Liver (tissue), 9 donors: ENCODE data around the gene SLC6A11. TPM values are rescaled to one million over a fixed set of nuclear protein-coding genes. Genes with fewer than 3 reads are reported as not detected.

Experiments used
- DNase-seq: peaks from one replicate; pipeline ENCODE4 v3.0.0-alpha.2; 2017; ENCODE audit warnings: low spot score
- H3K27ac ChIP-seq, 2 donors: one replicate each; pipeline ENCODE4 v1.7.0; 2013; ENCODE audit warnings: inconsistent platforms in 2 of 2, low read length in 2 of 2, control low read depth in 1 of 2, low read depth in 1 of 2, mild to moderate bottlenecking in 1 of 2
- H3K27me3 ChIP-seq, 4 donors: one replicate each; pipeline versions ENCODE4 v1.6.1 to v1.7.0; 2013; ENCODE audit warnings: low read length in 3 of 4, inconsistent platforms in 1 of 4, mild to moderate bottlenecking in 1 of 4, moderate library complexity in 1 of 4; ENCODE audit not compliant: control insufficient read depth in 4 of 4, insufficient read depth in 4 of 4
- H3K36me3 ChIP-seq, 4 donors: one replicate each; pipeline versions ENCODE4 v1.6.1 to v1.7.0; 2013; ENCODE audit warnings: low read length in 3 of 4, mild to moderate bottlenecking in 3 of 4, low read depth in 1 of 4, moderate library complexity in 1 of 4; ENCODE audit not compliant: control insufficient read depth in 4 of 4, insufficient read depth in 3 of 4
- H3K4me1 ChIP-seq, 4 donors: one replicate each; pipeline versions ENCODE4 v1.6.1 to v1.7.0; 2013; ENCODE audit warnings: low read length in 3 of 4, mild to moderate bottlenecking in 3 of 4, moderate library complexity in 1 of 4; ENCODE audit not compliant: control insufficient read depth in 4 of 4, insufficient read depth in 4 of 4
- H3K4me3 ChIP-seq, 3 donors: one replicate each; pipeline versions ENCODE4 v1.6.1 to v1.7.0; 2013; ENCODE audit warnings: low read length in 3 of 3, control low read depth in 1 of 3, low read depth in 1 of 3, mild to moderate bottlenecking in 1 of 3
- H3K9ac ChIP-seq, 2 donors: one replicate each; pipeline ENCODE4 v1.7.0; 2013; ENCODE audit warnings: low read length in 2 of 2, mild to moderate bottlenecking in 2 of 2, moderate library complexity in 2 of 2, control low read depth in 1 of 2, low read depth in 1 of 2
- H3K9me3 ChIP-seq, 4 donors: one replicate each; pipeline versions ENCODE4 v1.6.1 to v1.7.0; 2013; ENCODE audit warnings: low read length in 3 of 4; ENCODE audit not compliant: control insufficient read depth in 4 of 4
- ATF3 ChIP-seq: IDR thresholded peaks from 2 replicates; pipeline ENCODE4 v1.6.1; 2016; ENCODE audit warnings: antibody characterized with exemption
- CTCF ChIP-seq: fragments of 150-350 bp; IDR thresholded peaks from 2 replicates; pipeline ENCODE4 v1.5.1; 2017; ENCODE audit warnings: improper control_type of control experiment, low read depth, low read length; ENCODE audit not compliant: missing input control
- EGR1 ChIP-seq, 2 donors: IDR thresholded peaks; 2 replicates each; pipeline ENCODE4 v1.6.1; 2016 to 2018; ENCODE audit warnings: antibody characterized with exemption in 2 of 2, low read depth in 2 of 2
- FOXA2 ChIP-seq: IDR thresholded peaks from 2 replicates; pipeline ENCODE4 v1.6.1; 2016; ENCODE audit warnings: antibody characterized with exemption
- GABPA ChIP-seq, 2 donors: IDR thresholded peaks in 1 of 2; conservative IDR thresholded peaks in 1 of 2; 2 replicates each; pipeline ENCODE4 v1.6.1; 2016; ENCODE audit warnings: antibody characterized with exemption in 2 of 2, mild to moderate bottlenecking in 1 of 2, moderate library complexity in 1 of 2
- HNF4A ChIP-seq, 2 donors: conservative IDR thresholded peaks; 2 replicates each; pipeline ENCODE4 v1.6.1; 2016; ENCODE audit warnings: antibody characterized with exemption in 2 of 2, mild to moderate bottlenecking in 2 of 2
- HNF4G ChIP-seq: IDR thresholded peaks from 2 replicates; pipeline ENCODE4 v1.6.1; 2016; ENCODE audit warnings: antibody characterized with exemption
- JUND ChIP-seq, 2 donors: IDR thresholded peaks; 2 replicates each; pipeline ENCODE4 v1.6.1; 2016; ENCODE audit warnings: antibody characterized with exemption in 2 of 2
- MAX ChIP-seq: IDR thresholded peaks from 2 replicates; pipeline ENCODE4 v1.6.1; 2016; ENCODE audit warnings: antibody characterized with exemption
- NR2F2 ChIP-seq: IDR thresholded peaks from 2 replicates; pipeline ENCODE4 v1.6.1; 2016; ENCODE audit warnings: antibody characterized with exemption
- RAD21 ChIP-seq, 2 donors: IDR thresholded peaks; 2 replicates each; pipeline ENCODE4 v1.6.1; 2016; ENCODE audit warnings: antibody characterized with exemption in 2 of 2, mild to moderate bottlenecking in 2 of 2
- RXRA ChIP-seq, 2 donors: IDR thresholded peaks; 2 replicates each; pipeline ENCODE4 v1.6.1; 2017 to 2018; ENCODE audit warnings: antibody characterized with exemption in 2 of 2, mild to moderate bottlenecking in 1 of 2
- SP1 ChIP-seq: IDR thresholded peaks from 2 replicates; pipeline ENCODE4 v1.6.1; 2018; ENCODE audit warnings: antibody characterized with exemption, mild to moderate bottlenecking
- TAF1 ChIP-seq: conservative IDR thresholded peaks from 2 replicates; pipeline ENCODE4 v1.6.1; 2016; ENCODE audit warnings: antibody characterized with exemption, mild to moderate bottlenecking
- YY1 ChIP-seq: IDR thresholded peaks from 2 replicates; pipeline ENCODE4 v1.6.1; 2016; ENCODE audit warnings: antibody characterized with exemption, mild to moderate bottlenecking
- ZBTB33 ChIP-seq: IDR thresholded peaks from 2 replicates; pipeline ENCODE4 v1.6.1; 2016; ENCODE audit warnings: antibody characterized with exemption
- WGBS: extraction: QIAGEN DNeasy Blood & Tissue Kit; methylation state at CpG from one replicate; pipeline ENCODE4 v1.1.7; 2013; 5-methylcytosine and 5-hydroxymethylcytosine counted together
- polyA plus RNA-seq, 2 donors: library from polyadenylated mRNA; stranded (reverse) in 1 of 2; unstranded in 1 of 2; fragments of 200-250 nt in 1 of 2; fragments of >200 nt in 1 of 2; fragmentation: Nextera tagmentation in 1 of 2; extraction: Ambion mirVana in 1 of 2; gene quantifications; one replicate each; pipeline versions ENCODE4 v1.2.1 to v1.2.3, GENCODE V29; 2013 to 2015
- total RNA-seq, 2 donors: library from RNA; depleted of rRNA; stranded (reverse); fragments of >200 nt; gene quantifications; one replicate each; pipeline ENCODE4 v1.2.3, GENCODE V29; 2014
- TF ChIP-seq, protein P1 (sequence below): IDR thresholded peaks from 2 replicates; pipeline ENCODE4 v1.6.1; 2016; ENCODE audit warnings: antibody characterized with exemption, mild to moderate bottlenecking
- donor health status: healthy.
- donor health status: healthy.
- donor health status: healthy.
- donor health status: healthy.
- donor health status: healthy.

Gene SLC6A11
- total and polyA plus RNA-seq, 4 donors, result under 0.01 to 7.1 (median 0.01) TPM; not detected in 1

GRCh38 chr3:10890665-10891064, 74.6 kb downstream of the SLC6A11 start:
- H3K9ac ChIP-seq, result no peak overlapping the region
- H3K27ac ChIP-seq, result no peak overlapping the region
- 67% methylated on average over 1 of the region's 1 CpG for WGBS
- H3K4me3 ChIP-seq, result no peak overlapping the region
- H3K36me3 ChIP-seq, result no peaks in the 10 kb centered on the region
- H3K4me1 ChIP-seq, result no peaks in the 10 kb centered on the region
- H3K27me3 ChIP-seq, result peaks cover 0 to 2% (median under 1%) of the 10 kb centered on the region in 4 donors
- no peak for DNase-seq
- H3K9me3 ChIP-seq, result peaks cover 7 to 20% (median 12%) of the 10 kb centered on the region in 4 donors
- no peak for TF ChIP-seq GABPA (IDR thresholded peaks at IDR 0.05 in 1 of 2, conservative IDR thresholded peaks at IDR 0.05 in 1 of 2)
- no peak for TF ChIP-seq CTCF
- TF ChIP-seq RAD21 (IDR thresholded peaks at IDR 0.05), result no peak
- TF ChIP-seq JUND (IDR thresholded peaks at IDR 0.05), result no peak
- TF ChIP-seq HNF4A (conservative IDR thresholded peaks at IDR 0.05), result no peak
- TF ChIP-seq ATF3, result no peak
- TF ChIP-seq, protein P1, sequence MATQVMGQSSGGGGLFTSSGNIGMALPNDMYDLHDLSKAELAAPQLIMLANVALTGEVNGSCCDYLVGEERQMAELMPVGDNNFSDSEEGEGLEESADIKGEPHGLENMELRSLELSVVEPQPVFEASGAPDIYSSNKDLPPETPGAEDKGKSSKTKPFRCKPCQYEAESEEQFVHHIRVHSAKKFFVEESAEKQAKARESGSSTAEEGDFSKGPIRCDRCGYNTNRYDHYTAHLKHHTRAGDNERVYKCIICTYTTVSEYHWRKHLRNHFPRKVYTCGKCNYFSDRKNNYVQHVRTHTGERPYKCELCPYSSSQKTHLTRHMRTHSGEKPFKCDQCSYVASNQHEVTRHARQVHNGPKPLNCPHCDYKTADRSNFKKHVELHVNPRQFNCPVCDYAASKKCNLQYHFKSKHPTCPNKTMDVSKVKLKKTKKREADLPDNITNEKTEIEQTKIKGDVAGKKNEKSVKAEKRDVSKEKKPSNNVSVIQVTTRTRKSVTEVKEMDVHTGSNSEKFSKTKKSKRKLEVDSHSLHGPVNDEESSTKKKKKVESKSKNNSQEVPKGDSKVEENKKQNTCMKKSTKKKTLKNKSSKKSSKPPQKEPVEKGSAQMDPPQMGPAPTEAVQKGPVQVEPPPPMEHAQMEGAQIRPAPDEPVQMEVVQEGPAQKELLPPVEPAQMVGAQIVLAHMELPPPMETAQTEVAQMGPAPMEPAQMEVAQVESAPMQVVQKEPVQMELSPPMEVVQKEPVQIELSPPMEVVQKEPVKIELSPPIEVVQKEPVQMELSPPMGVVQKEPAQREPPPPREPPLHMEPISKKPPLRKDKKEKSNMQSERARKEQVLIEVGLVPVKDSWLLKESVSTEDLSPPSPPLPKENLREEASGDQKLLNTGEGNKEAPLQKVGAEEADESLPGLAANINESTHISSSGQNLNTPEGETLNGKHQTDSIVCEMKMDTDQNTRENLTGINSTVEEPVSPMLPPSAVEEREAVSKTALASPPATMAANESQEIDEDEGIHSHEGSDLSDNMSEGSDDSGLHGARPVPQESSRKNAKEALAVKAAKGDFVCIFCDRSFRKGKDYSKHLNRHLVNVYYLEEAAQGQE, result no peak
- no peak for TF ChIP-seq EGR1 (IDR thresholded peaks at IDR 0.05; ENCODE audit: low read depth in 2 of 2)
- TF ChIP-seq NR2F2, result no peak
- TF ChIP-seq HNF4G, result no peak
- no peak for TF ChIP-seq MAX

DNA sequence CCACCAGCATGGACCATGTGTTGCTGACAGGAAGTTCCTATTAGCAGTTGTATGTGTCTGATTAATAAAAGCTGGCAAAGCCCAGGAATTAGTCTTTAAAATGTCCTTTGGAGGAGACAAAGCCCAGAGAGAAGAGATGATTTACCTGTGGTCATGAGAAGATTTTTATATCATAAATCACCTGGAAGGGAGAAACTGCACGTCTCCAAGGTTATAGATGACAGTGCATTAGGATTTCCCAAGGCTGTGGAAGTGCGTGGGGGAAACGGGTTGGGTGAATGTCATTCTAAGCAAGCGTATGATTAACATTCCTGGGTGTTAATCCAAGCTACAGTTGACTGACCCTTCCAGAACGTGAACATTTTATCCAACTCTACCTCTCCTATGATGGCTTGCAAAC, 76.6 kb downstream of the SLC6A11 start:
- H3K9me3 ChIP-seq, result peaks cover 7 to 20% (median 12%) of the 10 kb centered on the region in 4 donors
- no peaks in the 10 kb centered on the region for H3K36me3 ChIP-seq
- H3K27me3 ChIP-seq, result no peaks in the 10 kb centered on the region
- H3K4me3 ChIP-seq, result no peak overlapping the region
- no peak for DNase-seq
- no peak overlapping the region for H3K27ac ChIP-seq
- H3K4me1 ChIP-seq, result no peaks in the 10 kb centered on the region
- no peak overlapping the region for H3K9ac ChIP-seq
- WGBS, result 83% methylated on average over 5 of the region's 5 CpGs
- TF ChIP-seq SP1 (no peak), MAX (no peak), TAF1 (no peak), NR2F2 (no peak), YY1 (no peak), FOXA2 (no peak), ATF3 (no peak), ZBTB33 (no peak), EGR1 (IDR thresholded peaks at IDR 0.05; ENCODE audit: low read depth in 2 of 2) (no peak), HNF4G (no peak), GABPA (IDR thresholded peaks at IDR 0.05 in 1 of 2, conservative IDR thresholded peaks at IDR 0.05 in 1 of 2) (no peak), HNF4A (conservative IDR thresholded peaks at IDR 0.05) (no peak), RXRA (IDR thresholded peaks at IDR 0.05) (no peak), CTCF (no peak)
